Smooth muscle cell (in vitro differentiated cells): ENCODE measurements around the gene QARS1. TPM values are rescaled to one million over a fixed set of nuclear protein-coding genes. Genes with fewer than 3 reads are reported as not detected.

ENCODE experiments used
- DNase-seq: peaks from one replicate; lab custom pipeline; 2025; ENCODE audit not compliant: unreplicated experiment; lab: John Stamatoyannopoulos, UW
- H2AFZ ChIP-seq: fragments of 200-600 bp; sonication (generic); 2 replicates; pipeline ENCODE4 v1.6.0; 2016; ENCODE audit warnings: antibody characterized with exemption, low read depth, mild to moderate bottlenecking
- H3F3A ChIP-seq: fragments of 200-600 bp; sonication (generic); 2 replicates; pipeline ENCODE4 v1.6.0; 2017; ENCODE audit warnings: antibody characterized with exemption, low read depth
- H3K27ac ChIP-seq: fragments of 200-600 bp; sonication (generic); 2 replicates; pipeline ENCODE4 v1.5.1; 2016; ENCODE audit warnings: low read depth, mild to moderate bottlenecking
- H3K27me3 ChIP-seq: fragments of 200-600 bp; sonication (generic); 2 replicates; pipeline ENCODE4 v1.6.1; 2016; ENCODE audit warnings: low read depth, mild to moderate bottlenecking
- H3K36me3 ChIP-seq: fragments of 200-600 bp; sonication (generic); 2 replicates; pipeline ENCODE4 v1.5.1; 2016; ENCODE audit warnings: low read depth
- H3K4me1 ChIP-seq: fragments of 200-600 bp; sonication (generic); 2 replicates; pipeline ENCODE4 v1.5.1; 2016; ENCODE audit warnings: low read depth
- H3K4me2 ChIP-seq: fragments of 200-600 bp; sonication (generic); 2 replicates; pipeline ENCODE4 v1.6.0; 2016; ENCODE audit warnings: mild to moderate bottlenecking
- H3K4me3 ChIP-seq: fragments of 200-600 bp; sonication (generic); 2 replicates; pipeline ENCODE4 v1.5.1; 2016; ENCODE audit warnings: mild to moderate bottlenecking
- H3K79me2 ChIP-seq: fragments of 200-600 bp; sonication (generic); 2 replicates; pipeline ENCODE4 v1.6.0; 2016; ENCODE audit warnings: low read depth, mild to moderate bottlenecking
- H3K9ac ChIP-seq: fragments of 200-600 bp; sonication (generic); 2 replicates; pipeline ENCODE4 v1.6.0; 2016; ENCODE audit warnings: low read depth
- H3K9me3 ChIP-seq: fragments of 200-600 bp; sonication (generic); replicated peaks from 2 replicates; pipeline ENCODE4 v1.5.1; 2016; ENCODE audit warnings: low read depth
- H4K20me1 ChIP-seq: fragments of 200-600 bp; sonication (generic); 2 replicates; pipeline ENCODE4 v1.6.0; 2016; ENCODE audit warnings: low read depth
- WGBS: methylation state at CpG from one replicate; pipeline ENCODE4 v1.1.7; 2016; ENCODE audit warnings: low lambda C conversion rate; 5-methylcytosine and 5-hydroxymethylcytosine counted together
- polyA plus RNA-seq: library from polyadenylated mRNA; unstranded; fragments of >200 nt; fragmentation: Nextera tagmentation; extraction: Ambion mirVana; gene quantifications from 2 replicates; pipeline ENCODE4 v1.2.1, GENCODE V29; 2016
- total RNA-seq: library from RNA; depleted of rRNA; stranded (reverse); fragments of >200 nt; gene quantifications from 2 replicates; pipeline ENCODE4 v1.2.3, GENCODE V29; 2014
- TF ChIP-seq, protein P1 (sequence below): fragments of 200-600 bp; sonication (generic); IDR thresholded peaks from 2 replicates; pipeline ENCODE4 v1.5.1; 2017; ENCODE audit warnings: borderline replicate concordance, mild to moderate bottlenecking, antibody characterized with exemption; ENCODE audit not compliant: insufficient read depth, poor library complexity, severe bottlenecking

Gene QARS1
- total and polyA plus RNA-seq, 2 experiments from 2014 or later: 114 to 135 TPM

DNA sequence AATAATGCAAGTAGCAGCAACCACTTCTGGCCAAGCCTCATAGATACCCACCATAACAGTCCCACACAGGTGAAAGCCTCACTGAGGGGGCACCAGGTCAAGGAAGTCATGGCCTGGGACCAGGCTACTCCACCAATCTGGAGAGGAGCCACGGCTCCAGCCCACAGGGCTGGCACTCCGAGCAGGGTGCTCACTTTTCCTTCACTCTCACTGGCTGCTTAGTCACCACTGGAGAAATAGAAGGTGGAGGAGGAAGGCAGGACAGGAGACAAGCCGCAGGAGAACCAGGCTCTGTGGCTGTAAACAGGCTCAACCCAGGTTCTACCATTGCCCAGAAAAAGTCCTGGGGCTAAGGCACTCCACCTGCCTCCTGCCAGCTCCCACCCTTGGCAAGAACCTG lies 14.9 kb upstream of the QARS1 start:
- DNase-seq: no peak
- no peaks in the 10 kb centered on the region for H3K9me3 ChIP-seq
- H3K27me3 ChIP-seq: no peaks in the 10 kb centered on the region
- H3K4me2 ChIP-seq: peak overlapping the region; percentile 87
- 80% methylated on average over 3 of the region's 3 CpGs for WGBS
- H3K4me1 ChIP-seq: peaks cover 5% of the 10 kb centered on the region
- no peak overlapping the region for H2AFZ ChIP-seq
- peaks cover 19% of the 10 kb centered on the region for H3K79me2 ChIP-seq
- H3K36me3 ChIP-seq: no peaks in the 10 kb centered on the region
- peaks cover 15% of the 10 kb centered on the region for H3F3A ChIP-seq
- TF ChIP-seq, protein P1, sequence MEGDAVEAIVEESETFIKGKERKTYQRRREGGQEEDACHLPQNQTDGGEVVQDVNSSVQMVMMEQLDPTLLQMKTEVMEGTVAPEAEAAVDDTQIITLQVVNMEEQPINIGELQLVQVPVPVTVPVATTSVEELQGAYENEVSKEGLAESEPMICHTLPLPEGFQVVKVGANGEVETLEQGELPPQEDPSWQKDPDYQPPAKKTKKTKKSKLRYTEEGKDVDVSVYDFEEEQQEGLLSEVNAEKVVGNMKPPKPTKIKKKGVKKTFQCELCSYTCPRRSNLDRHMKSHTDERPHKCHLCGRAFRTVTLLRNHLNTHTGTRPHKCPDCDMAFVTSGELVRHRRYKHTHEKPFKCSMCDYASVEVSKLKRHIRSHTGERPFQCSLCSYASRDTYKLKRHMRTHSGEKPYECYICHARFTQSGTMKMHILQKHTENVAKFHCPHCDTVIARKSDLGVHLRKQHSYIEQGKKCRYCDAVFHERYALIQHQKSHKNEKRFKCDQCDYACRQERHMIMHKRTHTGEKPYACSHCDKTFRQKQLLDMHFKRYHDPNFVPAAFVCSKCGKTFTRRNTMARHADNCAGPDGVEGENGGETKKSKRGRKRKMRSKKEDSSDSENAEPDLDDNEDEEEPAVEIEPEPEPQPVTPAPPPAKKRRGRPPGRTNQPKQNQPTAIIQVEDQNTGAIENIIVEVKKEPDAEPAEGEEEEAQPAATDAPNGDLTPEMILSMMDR: no peak
- peak overlapping the region; percentile 92 for H3K27ac ChIP-seq
- peak overlapping the region; percentile 93 for H3K9ac ChIP-seq
- H3K4me3 ChIP-seq: peak overlapping the region; percentile 71
- H4K20me1 ChIP-seq: no peaks in the 10 kb centered on the region

DNA sequence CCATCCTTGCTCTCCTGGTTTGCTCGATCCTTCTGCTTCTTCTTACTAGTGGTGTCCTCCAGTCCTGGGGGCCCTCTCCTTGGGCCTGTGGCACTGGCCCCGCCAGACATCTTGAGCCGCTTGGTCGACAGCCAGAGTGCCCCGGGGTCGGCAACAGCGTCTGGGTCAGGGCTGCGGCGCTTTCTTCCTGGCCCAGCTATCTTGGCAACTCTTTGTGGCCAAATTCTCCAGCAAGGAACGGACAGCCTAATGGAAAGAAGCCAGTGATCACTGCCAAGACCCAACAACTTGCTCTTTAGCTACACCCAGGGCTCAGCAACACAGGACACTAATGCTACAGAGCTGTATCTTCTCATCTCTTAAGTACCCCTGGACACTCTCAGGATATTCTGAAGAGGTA lies 14.5 kb upstream of the QARS1 start:
- Histone ChIP-seq H3F3A (peaks cover 15% of the 10 kb centered on the region), H3K36me3 (no peaks in the 10 kb centered on the region), H3K27ac (peak overlapping the region; percentile 92), H3K4me1 (peaks cover 5% of the 10 kb centered on the region), H3K9me3 (no peaks in the 10 kb centered on the region), H3K27me3 (no peaks in the 10 kb centered on the region), H2AFZ (no peak overlapping the region), H3K4me2 (peak overlapping the region; percentile 87), H3K79me2 (peaks cover 19% of the 10 kb centered on the region), H3K4me3 (no peak overlapping the region), H3K9ac (no peak overlapping the region), H4K20me1 (no peaks in the 10 kb centered on the region)
- TF ChIP-seq, protein P1: no peak
- WGBS: 93% methylated on average over 10 of the region's 10 CpGs
- no peak for DNase-seq

DNA sequence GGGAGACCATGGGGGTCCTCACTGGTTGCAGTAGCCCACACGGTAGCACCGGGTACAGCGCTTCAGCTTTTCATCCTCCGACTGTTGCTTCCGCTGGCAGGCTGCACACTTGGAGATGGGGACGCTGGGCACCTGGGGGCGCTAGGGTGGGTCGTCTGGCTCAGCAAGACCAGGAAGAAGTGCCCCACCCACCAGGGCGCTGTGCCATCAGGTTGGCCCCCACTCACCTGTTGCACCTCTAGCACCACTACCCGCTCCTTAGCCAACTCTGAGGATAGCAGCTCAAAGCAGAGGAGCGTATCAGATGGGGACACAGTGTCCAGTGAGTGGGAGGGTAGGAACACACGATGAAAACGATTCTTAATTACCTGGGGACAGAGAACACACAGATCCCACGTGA lies 7.7 kb upstream of the QARS1 start:
- WGBS: 96% methylated on average over 14 of the region's 14 CpGs
- Histone ChIP-seq H3K9ac (no peak overlapping the region), H3K27ac (no peak overlapping the region), H2AFZ (no peak overlapping the region), H3K27me3 (no peaks in the 10 kb centered on the region), H3K79me2 (no peaks in the 10 kb centered on the region), H3K36me3 (no peaks in the 10 kb centered on the region), H3K4me3 (no peak overlapping the region), H3F3A (no peaks in the 10 kb centered on the region), H4K20me1 (no peaks in the 10 kb centered on the region), H3K9me3 (no peaks in the 10 kb centered on the region), H3K4me2 (no peak overlapping the region), H3K4me1 (no peaks in the 10 kb centered on the region)
- TF ChIP-seq, protein P1: no peak
- no peak for DNase-seq

DNA sequence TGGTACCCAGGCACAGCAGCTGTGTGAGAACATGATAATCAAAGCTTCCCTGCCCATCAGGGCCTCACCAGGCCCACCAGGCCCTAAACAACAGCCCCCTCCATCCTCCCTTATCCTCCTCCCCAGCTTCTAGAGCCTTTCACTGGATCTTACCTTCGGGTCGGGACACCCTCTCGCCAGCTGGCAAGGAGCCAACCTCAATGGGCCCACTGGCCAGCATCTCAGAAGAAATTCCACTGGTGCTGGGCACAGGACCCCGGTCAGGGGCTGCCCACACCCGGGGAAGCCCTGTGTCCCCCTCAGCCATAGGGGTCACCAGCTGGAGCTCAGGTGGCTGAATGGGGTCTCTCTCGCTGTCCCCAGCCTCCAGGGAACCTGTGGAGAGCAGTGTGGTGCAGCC lies 6.8 kb upstream of the QARS1 start:
- H3K27me3 ChIP-seq: no peaks in the 10 kb centered on the region

More for the DNA sequence above, 6.8 kb upstream of the QARS1 start:
- Histone ChIP-seq H3K4me3 (no peak overlapping the region), H3K9me3 (no peaks in the 10 kb centered on the region), H3K79me2 (no peaks in the 10 kb centered on the region), H3K36me3 (no peaks in the 10 kb centered on the region), H3K4me2 (no peak overlapping the region), H4K20me1 (no peaks in the 10 kb centered on the region), H3K4me1 (no peaks in the 10 kb centered on the region), H3K9ac (no peak overlapping the region), H3K27ac (no peak overlapping the region), H2AFZ (no peak overlapping the region), H3F3A (no peaks in the 10 kb centered on the region)
- TF ChIP-seq, protein P1: no peak
- WGBS: 99% methylated on average over 6 of the region's 6 CpGs
- no peak for DNase-seq
